HepG2 (cell line): Measurements from ENCODE around the gene DYNC1LI1. TPM values are rescaled to one million over a fixed set of nuclear protein-coding genes. Genes with fewer than 3 reads are reported as not detected.

Experiments
- ATAC-seq: fragments of 200-7000 bp; cut with Tn5 transposase; 3 replicates; pipeline ENCODE4 v1.9.1; 2020; ENCODE audit warnings: mild to moderate bottlenecking, moderate library complexity
- BruUV-seq: library from RNA; stranded (reverse); fragments of 400-500 nt; replicated peaks from 2 replicates; lab custom pipeline; 2021; lab: Mats Ljungman, UMichigan
- CTCF ChIA-PET: fragments of 300-600 bp; formaldehyde crosslinking; extraction: SDS; loops from one replicate; lab custom pipeline; 2021; ENCODE audit warnings: low total read pairs, inconsistent platforms, low intra/inter-chr PET ratio; lab: Yijun Ruan, JAX
- POLR2A ChIA-PET: fragments of 350-600 bp; sonication (Branson Sonifier 250); formaldehyde crosslinking; loops from one replicate; lab custom pipeline; 2020; ENCODE audit warnings: antibody characterized with exemption, inconsistent platforms; lab: Yijun Ruan, JAX
- DNase-seq: peaks from one replicate; pipeline ENCODE4 v3.0.0-alpha.2; 2015; ENCODE audit warnings: low spot score
- FAIRE-seq: peaks from 3 replicates; lab custom pipeline; 2011; peaks lifted over from hg19 to GRCh38; lab: Jason Lieb, UNC
- H2AFZ ChIP-seq: one replicate; pipeline ENCODE4 v1.6.1; 2011; ENCODE audit warnings: low read length, inconsistent platforms
- H3K27ac ChIP-seq: fragments of 300-600 bp; 3 replicates; pipeline ENCODE4 v1.8.0; 2011; ENCODE audit warnings: mixed run types, mild to moderate bottlenecking, mixed read lengths, low read length, inconsistent platforms; ENCODE audit not compliant: insufficient read depth; ENCODE audit errors: extremely low read length
- H3K27me3 ChIP-seq, 2 experiments: fragments of 200-600 bp in 1 of 2; 2 replicates in 1 of 2; 3 replicates in 1 of 2; pipeline versions ENCODE4 v1.6.0 to v1.8.0; 2011; ENCODE audit warnings: low read length in 2 of 2, mild to moderate bottlenecking in 2 of 2, moderate library complexity in 2 of 2, inconsistent platforms in 1 of 2; ENCODE audit not compliant: insufficient read depth in 2 of 2, control insufficient read depth in 1 of 2
- H3K36me3 ChIP-seq, 2 experiments: fragments of 200-600 bp in 1 of 2; replicated peaks in 1 of 2; 2 replicates in 1 of 2; 3 replicates in 1 of 2; pipeline versions ENCODE4 v1.5.1 to v1.8.0; 2011; ENCODE audit warnings: low read length in 2 of 2, inconsistent platforms in 1 of 2; ENCODE audit not compliant: insufficient read depth in 2 of 2, control insufficient read depth in 1 of 2
- H3K4me1 ChIP-seq: 2 replicates; pipeline ENCODE4 v1.5.1; 2012; ENCODE audit warnings: low read length, inconsistent platforms; ENCODE audit not compliant: insufficient read depth
- H3K4me2 ChIP-seq: 2 replicates; pipeline ENCODE4 v1.6.0; 2011; ENCODE audit warnings: low read depth, low read length, inconsistent platforms
- H3K4me3 ChIP-seq, 3 experiments: fragments of 200-600 bp in 1 of 3; sonication (generic), shearing (Covaris generic) in 1 of 3; replicated peaks in 1 of 3; 2 replicates each; pipeline ENCODE4 v1.5.1; 2011 to 2016; ENCODE audit warnings: low read length in 3 of 3, inconsistent platforms in 2 of 3, low read depth in 2 of 3, mild to moderate bottlenecking in 2 of 3, control low read depth in 1 of 3, mixed read lengths in 1 of 3; ENCODE audit not compliant: insufficient read depth in 1 of 3
- H3K79me2 ChIP-seq: one replicate; pipeline ENCODE4 v1.6.1; 2011; ENCODE audit warnings: low read length, inconsistent platforms; ENCODE audit not compliant: insufficient read depth
- H3K9ac ChIP-seq: 2 replicates; pipeline ENCODE4 v1.6.0; 2011; ENCODE audit warnings: mild to moderate bottlenecking, low read depth, low read length, inconsistent platforms; ENCODE audit not compliant: insufficient read depth
- H3K9me3 ChIP-seq: 2 replicates; pipeline ENCODE4 v1.5.1; 2012; ENCODE audit warnings: mild to moderate bottlenecking, low read length
- H4K20me1 ChIP-seq: 2 replicates; pipeline ENCODE4 v1.6.0; 2011; ENCODE audit warnings: inconsistent platforms, mild to moderate bottlenecking, low read length, moderate library complexity; ENCODE audit not compliant: insufficient read depth
- DDIT3 ChIP-seq: sonication (generic); formaldehyde crosslinking; IDR thresholded peaks from 2 replicates; pipeline ENCODE4 v1.4.0; 2020; ENCODE audit warnings: mild to moderate bottlenecking, missing genetic modification reagents
- GABPB1 ChIP-seq: IDR thresholded peaks from 2 replicates; pipeline ENCODE4 v1.6.1; 2016; ENCODE audit warnings: mild to moderate bottlenecking, missing genetic modification reagents, moderate library complexity, missing compliant biosample characterization
- HMG20A ChIP-seq: IDR thresholded peaks from 2 replicates; pipeline ENCODE4 v1.6.1; 2016; ENCODE audit warnings: borderline replicate concordance
- HOMEZ ChIP-seq: IDR thresholded peaks from 2 replicates; pipeline ENCODE4 v1.6.1; 2016; ENCODE audit warnings: low read depth
- KLF13 ChIP-seq: sonication (generic); formaldehyde crosslinking; IDR thresholded peaks from 2 replicates; pipeline ENCODE4 v1.4.0; 2020; ENCODE audit warnings: mild to moderate bottlenecking, missing genetic modification reagents
- NFIB ChIP-seq: sonication (generic); formaldehyde crosslinking; IDR thresholded peaks from 2 replicates; pipeline ENCODE4 v1.9.0; 2021; ENCODE audit warnings: missing genetic modification reagents, mild to moderate bottlenecking, borderline replicate concordance
- RXRB ChIP-seq: IDR thresholded peaks from 2 replicates; pipeline ENCODE4 v1.6.1; 2016; ENCODE audit warnings: borderline replicate concordance, missing genetic modification reagents, missing compliant biosample characterization
- SIX4 ChIP-seq: sonication (generic); formaldehyde crosslinking; IDR thresholded peaks from 2 replicates; pipeline ENCODE4 v1.4.0; 2020; ENCODE audit warnings: missing genetic modification reagents
- SMAD1 ChIP-seq: sonication (generic); formaldehyde crosslinking; IDR thresholded peaks from 2 replicates; pipeline ENCODE4 v1.4.0; 2020; ENCODE audit warnings: missing genetic modification reagents, low read depth, mild to moderate bottlenecking, borderline replicate concordance
- STAG1 ChIP-seq: sonication (generic); formaldehyde crosslinking; IDR thresholded peaks from 2 replicates; pipeline ENCODE4 v1.4.0; 2020; ENCODE audit warnings: missing genetic modification reagents
- TAF15 ChIP-seq: fragments of 200-400 bp; formaldehyde crosslinking; IDR thresholded peaks from one replicate; pipeline ENCODE4 v1.6.1; 2018; ENCODE audit warnings: mild to moderate bottlenecking, low read depth, low read length; ENCODE audit not compliant: poor library complexity, severe bottlenecking
- U2AF1 ChIP-seq: fragments of 200-400 bp; formaldehyde crosslinking; optimal IDR thresholded peaks from 2 replicates; pipeline ENCODE3; 2017; ENCODE audit warnings: mild to moderate bottlenecking, low read depth, low read length
- USF2 ChIP-seq, 2 experiments: sonication (generic) in 1 of 2; formaldehyde crosslinking in 1 of 2; IDR thresholded peaks; 2 replicates each; pipeline versions ENCODE4 v1.5.1 to v1.6.1; 2011 to 2020; ENCODE audit warnings: borderline replicate concordance in 1 of 2, low read depth in 1 of 2, low read length in 1 of 2, mild to moderate bottlenecking in 1 of 2, missing genetic modification reagents in 1 of 2, moderate library complexity in 1 of 2
- ZNF576 ChIP-seq: sonication (generic); formaldehyde crosslinking; IDR thresholded peaks from 2 replicates; pipeline ENCODE4 v1.4.0; 2020; ENCODE audit warnings: mild to moderate bottlenecking, missing genetic modification reagents
- ZNF784 ChIP-seq: sonication (generic); formaldehyde crosslinking; IDR thresholded peaks from 2 replicates; pipeline ENCODE4 v1.5.1; 2020; ENCODE audit warnings: missing genetic modification reagents, mild to moderate bottlenecking, borderline replicate concordance
- WGBS: methylation state at CpG from one replicate; pipeline ENCODE4 v1.1.6; 2017; ENCODE audit warnings: low lambda C conversion rate; 5-methylcytosine and 5-hydroxymethylcytosine counted together
- in situ Hi-C: cut with HindIII; loops from 2 replicates; pipeline ENCODE4 v1.10.0; 2017; ENCODE audit warnings: low pct_unique_long_range_greater_than_20kb; ENCODE audit not compliant: extremely low pct_ligation_motif_present
- intact Hi-C: fragments of 100-400 bp; cut with micrococcal nuclease; formaldehyde crosslinking; loops from one replicate; pipeline ENCODE4 v1.10.0; 2022; ENCODE audit not compliant: unreplicated experiment
- polyA plus RNA-seq, 8 experiments: library from polyadenylated mRNA; depleted of rRNA in 3 of 8; stranded (reverse) in 7 of 8; unstranded in 1 of 8; fragments of >200 nt; fragmentation: Illumina TruSeq in 4 of 8; extraction: Trizol in 4 of 8; gene quantifications; 2 replicates each; pipeline versions ENCODE4 v1.2.1 to v1.2.3, GENCODE V29; 2011 to 2016; ENCODE audit warnings: low read depth in 4 of 8, missing spikeins in 1 of 8, mixed read lengths in 1 of 8; ENCODE audit not compliant: insufficient read depth in 1 of 8
- total RNA-seq, 5 experiments: library from RNA; depleted of rRNA; stranded (reverse); fragments of >200 nt; fragmentation: Illumina TruSeq; extraction: Trizol; gene quantifications; 2 replicates each; pipeline ENCODE4 v1.2.3, GENCODE V29; 2016; ENCODE audit warnings: low read depth in 1 of 5

The DYNC1LI1 gene
- total and polyA plus RNA-seq, 2 of the 13 experiments (the other 11 are each of a cell fraction or from before 2014, with no cell fraction given): 13.4 to 37.1 TPM

- Histone ChIP-seq H3K79me2 (no peaks in the 10 kb centered on the region), H3K9ac (no peak overlapping the region), H3K9me3 (no peaks in the 10 kb centered on the region), H2AFZ (no peak overlapping the region), H3K27me3 (peaks cover 0 to 12% of the 10 kb centered on the region in 2 experiments; a peak in 3 of 5 replicates), H4K20me1 (no peaks in the 10 kb centered on the region), H3K36me3 (no peaks in the 10 kb centered on the region), H3K27ac (no peak overlapping the region), H3K4me1 (peaks cover 7% of the 10 kb centered on the region), H3K4me3 (no peak overlapping the region), H3K4me2 (no peak overlapping the region)
- TF ChIP-seq USF2 (IDR thresholded peaks at IDR 0.05; ENCODE audit: low read depth, low read length): no peak
- no peak for TF ChIP-seq USF2 (CRISPR knock-in tag; IDR thresholded peaks at IDR 0.05; ENCODE audit: borderline replicate concordance)
- TF ChIP-seq HMG20A (CRISPR knock-in tag): no peak
- no peak for TF ChIP-seq U2AF1
- TF ChIP-seq STAG1 (CRISPR knock-in tag): no peak
- TF ChIP-seq ZNF784: no peak
- TF ChIP-seq RXRB (CRISPR knock-in tag): no peak
- no peak for TF ChIP-seq SMAD1 (CRISPR knock-in tag)
- no peak for TF ChIP-seq GABPB1 (CRISPR knock-in tag)
- TF ChIP-seq KLF13 (CRISPR knock-in tag): no peak
- no peak for TF ChIP-seq ZNF576 (CRISPR knock-in tag)
- TF ChIP-seq TAF15: no peak
- no peak for TF ChIP-seq HOMEZ (CRISPR knock-in tag)
- TF ChIP-seq NFIB (CRISPR knock-in tag): no peak
- TF ChIP-seq SIX4 (CRISPR knock-in tag): no peak
- TF ChIP-seq DDIT3 (CRISPR knock-in tag): no peak
- CTCF ChIA-PET: no interaction called here
- FAIRE-seq: no peak
- DNase-seq: no peak
- in situ Hi-C loops (no loop called here), intact Hi-C loops (no loop called here)
- WGBS: 19% methylated on average over 2 of the region's 2 CpGs
- no peak for ATAC-seq
- POLR2A ChIA-PET: no interaction called here
- BruUV-seq: no TSS peak
These were observed 21.4 kb upstream of the DYNC1LI1 start for GRCh38 chr3:32592011-32592410.
